ENCODE measurements around the gene HAUS1.

The HAUS1 gene

DNA sequence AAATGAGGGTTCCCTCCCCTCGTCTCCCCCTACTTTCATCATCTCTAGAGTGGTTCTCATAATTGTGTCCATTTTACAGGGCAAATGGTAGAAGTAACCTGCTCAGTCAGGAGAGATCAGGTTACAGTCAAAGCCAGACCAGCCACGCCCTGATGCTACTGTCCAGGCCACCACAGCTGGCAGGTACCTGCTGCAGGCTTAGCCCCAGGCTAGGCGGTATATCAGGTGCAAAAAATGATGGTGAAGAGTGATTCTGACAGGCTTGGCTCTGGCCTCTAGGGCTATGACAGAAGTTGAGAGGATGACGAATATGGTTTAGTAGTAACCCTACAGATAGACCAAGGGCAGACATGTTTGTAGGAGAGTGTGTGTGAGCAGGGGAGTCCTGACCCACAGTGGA, 67.1 kb downstream of the HAUS1 start:
- H3K4me3 ChIP-seq (replicated peaks in 1 of 2; ENCODE audit: low read depth in 2 of 2, low read length in 2 of 2): no peak overlapping the region
- no peak for DNase-seq (ENCODE audit: low read depth in 2 of 2)
- TF ChIP-seq, protein P1, sequence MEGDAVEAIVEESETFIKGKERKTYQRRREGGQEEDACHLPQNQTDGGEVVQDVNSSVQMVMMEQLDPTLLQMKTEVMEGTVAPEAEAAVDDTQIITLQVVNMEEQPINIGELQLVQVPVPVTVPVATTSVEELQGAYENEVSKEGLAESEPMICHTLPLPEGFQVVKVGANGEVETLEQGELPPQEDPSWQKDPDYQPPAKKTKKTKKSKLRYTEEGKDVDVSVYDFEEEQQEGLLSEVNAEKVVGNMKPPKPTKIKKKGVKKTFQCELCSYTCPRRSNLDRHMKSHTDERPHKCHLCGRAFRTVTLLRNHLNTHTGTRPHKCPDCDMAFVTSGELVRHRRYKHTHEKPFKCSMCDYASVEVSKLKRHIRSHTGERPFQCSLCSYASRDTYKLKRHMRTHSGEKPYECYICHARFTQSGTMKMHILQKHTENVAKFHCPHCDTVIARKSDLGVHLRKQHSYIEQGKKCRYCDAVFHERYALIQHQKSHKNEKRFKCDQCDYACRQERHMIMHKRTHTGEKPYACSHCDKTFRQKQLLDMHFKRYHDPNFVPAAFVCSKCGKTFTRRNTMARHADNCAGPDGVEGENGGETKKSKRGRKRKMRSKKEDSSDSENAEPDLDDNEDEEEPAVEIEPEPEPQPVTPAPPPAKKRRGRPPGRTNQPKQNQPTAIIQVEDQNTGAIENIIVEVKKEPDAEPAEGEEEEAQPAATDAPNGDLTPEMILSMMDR (IDR thresholded peaks at IDR 0.05; ENCODE audit: low read depth, low read length): no peak

DNA sequence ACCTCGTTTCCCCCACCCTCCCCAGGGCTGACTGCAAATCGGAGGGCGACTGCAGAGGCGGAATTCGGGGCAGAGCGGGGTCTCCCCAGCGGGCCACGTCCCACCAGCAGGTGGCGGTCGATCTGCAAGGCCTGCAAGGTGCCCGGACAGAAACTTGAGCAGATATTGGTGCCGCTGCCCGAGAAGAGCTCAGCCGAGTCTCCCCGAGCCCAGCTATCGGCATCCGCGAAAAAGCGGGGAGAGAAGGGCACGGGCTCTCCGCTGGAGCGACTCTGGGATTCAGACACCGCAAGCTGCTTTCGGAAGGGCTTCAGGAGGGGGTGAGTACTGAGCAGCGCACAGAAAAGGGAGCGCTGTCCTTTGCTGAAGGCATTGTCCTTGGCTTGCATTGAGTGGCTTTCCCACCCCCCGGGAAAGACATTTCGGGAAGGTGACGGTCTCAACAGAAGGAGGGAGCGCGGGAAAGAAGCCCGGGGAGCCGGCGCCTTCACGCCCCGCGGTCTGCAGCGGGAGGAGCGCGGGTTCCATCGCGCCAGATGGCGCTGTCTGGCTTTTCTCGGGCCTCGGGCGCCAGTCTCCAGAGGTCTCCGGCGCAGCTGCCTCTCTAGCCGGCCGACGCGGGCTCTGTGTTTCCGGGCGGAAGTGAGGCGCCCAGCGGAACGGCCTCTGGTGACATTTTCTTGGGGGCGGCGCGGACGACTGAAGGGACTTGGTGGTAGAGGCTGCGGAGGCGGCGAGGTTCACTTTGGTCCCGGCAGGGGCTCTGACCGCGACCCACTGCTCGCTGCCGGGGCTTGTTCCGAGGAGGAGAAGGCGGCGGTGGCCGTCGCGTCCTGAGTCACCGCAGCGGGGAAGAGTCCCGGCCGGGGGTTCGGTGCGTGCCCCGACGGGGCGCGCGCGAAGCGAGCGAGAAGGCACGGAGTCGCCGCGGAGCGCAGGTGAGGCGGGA, 69.5 kb downstream of the HAUS1 start:
- DNase-seq (ENCODE audit: low read depth in 2 of 2): peak; percentile 91 to 94
- TF ChIP-seq, protein P1 (IDR thresholded peaks at IDR 0.05; ENCODE audit: low read depth, low read length): peak; percentile 97

DNA sequence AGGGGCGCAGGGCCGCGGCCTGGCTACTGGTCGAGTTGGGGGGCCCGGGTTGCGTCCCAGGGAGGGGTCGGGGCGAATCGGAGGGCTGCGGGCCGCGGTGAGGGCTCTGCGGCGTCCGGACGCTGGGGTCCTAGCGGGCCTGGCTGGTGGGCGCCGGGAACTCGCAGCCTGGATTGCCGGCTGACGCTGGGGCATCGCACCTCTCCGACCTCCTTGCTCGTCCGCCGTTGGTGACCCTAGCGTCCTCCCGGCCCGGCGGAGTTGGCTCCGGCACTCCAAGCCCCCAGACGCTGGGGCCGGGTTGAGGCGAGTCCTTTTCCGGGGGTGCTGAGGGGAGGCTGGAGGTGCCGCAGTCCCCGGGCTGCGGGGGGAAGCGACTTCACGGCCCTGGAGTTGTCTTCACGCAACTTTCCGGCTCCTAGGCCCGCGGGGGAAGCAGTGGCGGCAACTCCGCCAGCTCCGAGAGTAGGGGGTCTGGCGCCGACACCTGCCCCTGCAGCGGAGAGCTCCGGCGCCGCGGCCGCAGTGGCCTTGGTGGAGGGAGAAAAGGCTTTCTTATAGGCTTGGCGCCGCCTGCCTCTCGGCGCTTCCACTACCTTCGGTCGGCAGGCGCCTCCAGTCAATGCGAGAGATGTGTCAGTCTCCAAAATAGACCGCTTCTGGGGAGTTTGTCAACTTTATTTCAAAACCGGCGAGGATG, 70.3 kb downstream of the HAUS1 start:
- peak; percentile 39 to 47 for DNase-seq (ENCODE audit: low read depth in 2 of 2)

More for the DNA sequence above, 69.5 kb downstream of the HAUS1 start:
- H3K4me3 ChIP-seq (replicated peaks in 1 of 2; ENCODE audit: low read depth in 2 of 2, low read length in 2 of 2): peak overlapping the region; percentile 94 to 97

DNA sequence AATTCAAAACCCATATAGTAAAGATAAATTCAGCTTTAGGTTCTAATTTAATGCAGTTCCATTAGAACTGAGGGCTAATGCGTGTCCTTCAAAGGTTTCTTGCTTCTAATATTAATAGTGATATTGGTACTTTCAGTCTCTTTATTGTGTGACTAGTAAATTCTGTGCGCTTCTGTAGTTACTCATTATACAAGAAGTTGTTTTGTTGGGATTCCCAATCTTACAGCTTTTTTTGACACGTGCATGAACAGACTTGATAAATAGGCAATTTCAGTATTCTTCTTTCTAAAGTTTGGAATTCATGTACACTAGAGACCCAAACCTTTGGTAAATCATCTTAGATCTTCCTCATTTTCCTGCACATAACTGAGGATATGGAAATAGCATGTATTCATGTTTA, 71.8 kb downstream of the HAUS1 start:
- no peak overlapping the region for H3K4me3 ChIP-seq (replicated peaks in 1 of 2; ENCODE audit: low read depth in 2 of 2, low read length in 2 of 2)
- TF ChIP-seq, protein P1 (IDR thresholded peaks at IDR 0.05; ENCODE audit: low read depth, low read length): no peak
- no peak for DNase-seq (ENCODE audit: low read depth in 2 of 2)

More for the DNA sequence above, 70.3 kb downstream of the HAUS1 start:
- H3K4me3 ChIP-seq (replicated peaks in 1 of 2; ENCODE audit: low read depth in 2 of 2, low read length in 2 of 2): peak overlapping the region; percentile 94 to 97
- TF ChIP-seq, protein P1 (IDR thresholded peaks at IDR 0.05; ENCODE audit: low read depth, low read length): no peak

Data from cardiac fibroblast (primary cell).